Spinal cord (tissue), 10 donors: Measurements from ENCODE around the gene NR3C2. TPM values are rescaled to one million over a fixed set of nuclear protein-coding genes. Genes with fewer than 3 reads are reported as not detected.

Experiments
- DNase-seq, 6 donors: peaks; one replicate each; pipeline versions ENCODE4 v3.0.0 to v3.0.0-alpha.2; 2013 to 2015; ENCODE audit warnings: low spot score in 6 of 6, low read depth in 4 of 6
- H3K27ac ChIP-seq: one replicate; pipeline ENCODE4 v1.5.1; 2013; ENCODE audit warnings: low read depth, low read length, control low read depth
- H3K27me3 ChIP-seq: one replicate; pipeline ENCODE4 v1.6.1; 2013; ENCODE audit warnings: low read length; ENCODE audit not compliant: control insufficient read depth, insufficient read depth
- H3K36me3 ChIP-seq: one replicate; pipeline ENCODE4 v1.6.1; 2013; ENCODE audit warnings: low read length; ENCODE audit not compliant: control insufficient read depth, insufficient read depth
- H3K4me1 ChIP-seq: one replicate; pipeline ENCODE4 v1.6.1; 2013; ENCODE audit warnings: low read length; ENCODE audit not compliant: control insufficient read depth, insufficient read depth
- H3K4me3 ChIP-seq: one replicate; pipeline ENCODE4 v1.5.1; 2013; ENCODE audit warnings: low read depth, low read length, control low read depth
- H3K9me3 ChIP-seq: one replicate; pipeline ENCODE4 v1.6.1; 2013; ENCODE audit warnings: low read length; ENCODE audit not compliant: control insufficient read depth, insufficient read depth
- whole genome bisulfite sequencing: methylation state at CpG from one replicate; pipeline ENCODE4 v1.1.5; 2013; ENCODE audit warnings: missing lambda C conversion rate; ENCODE audit not compliant: insufficient coverage; 5-methylcytosine and 5-hydroxymethylcytosine counted together
- polyA plus RNA-seq, 2 donors: library from polyadenylated mRNA; unstranded; fragments of 120-200 nt; gene quantifications; one replicate each; pipeline ENCODE4 v1.2.1, GENCODE V29; 2013; ENCODE audit not compliant: insufficient read length in 2 of 2
- total RNA-seq, 2 donors: library from RNA; depleted of rRNA in 1 of 2; stranded (reverse); fragments of 120-200 nt in 1 of 2; fragments of >200 nt in 1 of 2; gene quantifications; one replicate each; pipeline versions ENCODE4 v1.2.3 to v1.2.4, GENCODE V29; 2013 to 2014
- donor health status: healthy.

Gene NR3C2
- total and polyA plus RNA-seq, 4 donors, result 9.2 to 27.0 (median 14.1) TPM

GRCh38 chr4:148353571-148353970 is 88.6 kb downstream of the NR3C2 start:
- H3K4me3 ChIP-seq, result no peak overlapping the region
- H3K36me3 ChIP-seq, result no peaks in the 10 kb centered on the region
- H3K27ac ChIP-seq, result no peak overlapping the region
- no peaks in the 10 kb centered on the region for H3K4me1 ChIP-seq
- no peak for DNase-seq
- no peaks in the 10 kb centered on the region for H3K9me3 ChIP-seq
- H3K27me3 ChIP-seq, result no peaks in the 10 kb centered on the region

GRCh38 chr4:148349153-148349552 is 93.1 kb downstream of the NR3C2 start:
- Histone ChIP-seq H3K4me1 (no peaks in the 10 kb centered on the region), H3K4me3 (no peak overlapping the region), H3K27ac (no peak overlapping the region), H3K9me3 (no peaks in the 10 kb centered on the region), H3K36me3 (no peaks in the 10 kb centered on the region), H3K27me3 (no peaks in the 10 kb centered on the region)
- DNase-seq, result no peak
- WGBS, result 60% methylated on average over 1 of the region's 2 CpGs

DNA sequence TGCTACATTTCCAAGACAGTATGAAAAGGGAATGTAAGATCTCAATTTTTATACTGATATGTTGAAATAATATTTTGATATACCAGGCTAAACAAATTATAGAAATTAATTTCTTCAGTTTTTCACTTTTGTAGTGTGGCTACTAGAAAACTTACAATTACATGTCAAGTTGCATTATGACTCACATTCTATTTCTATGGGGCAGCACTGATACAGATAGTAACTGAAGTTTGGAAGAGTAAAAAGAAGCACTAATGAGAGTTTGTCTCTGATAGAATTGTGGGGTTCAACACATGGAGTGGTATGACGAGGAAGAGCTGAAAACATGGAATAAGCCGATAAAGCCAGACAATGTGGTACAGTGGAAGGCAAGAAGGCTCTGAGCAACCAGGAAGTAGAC is 95.6 kb downstream of the NR3C2 start:
- WGBS, result 100% methylated on average over 2 of the region's 2 CpGs
- H3K9me3 ChIP-seq, result no peaks in the 10 kb centered on the region
- H3K4me1 ChIP-seq, result no peaks in the 10 kb centered on the region
- no peaks in the 10 kb centered on the region for H3K27me3 ChIP-seq
- H3K27ac ChIP-seq, result no peak overlapping the region
- H3K4me3 ChIP-seq, result no peak overlapping the region
- H3K36me3 ChIP-seq, result no peaks in the 10 kb centered on the region
- DNase-seq, result no peak

DNA sequence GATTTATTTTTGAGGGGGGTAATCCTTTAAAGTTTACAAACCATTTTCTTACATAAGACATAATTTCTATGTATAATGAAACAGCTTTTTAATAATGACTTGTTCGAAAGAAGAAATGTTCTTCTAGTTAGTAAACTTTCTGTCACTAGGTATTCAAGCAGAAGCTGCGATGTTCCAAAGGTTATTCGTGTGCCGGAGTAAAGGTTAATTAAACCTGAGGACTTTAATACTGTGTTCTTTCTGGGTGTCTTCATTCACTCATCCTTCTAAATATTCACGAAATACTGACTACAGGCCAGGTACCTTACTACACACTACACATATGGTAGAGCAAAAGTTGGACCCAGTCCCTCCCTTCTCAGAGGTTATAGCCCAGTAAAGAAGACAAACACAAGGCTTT is 96.7 kb downstream of the NR3C2 start:
- H3K36me3 ChIP-seq, result no peaks in the 10 kb centered on the region
- WGBS, result no CpG with 5 or more reads among the region's 5 CpGs
- H3K9me3 ChIP-seq, result no peaks in the 10 kb centered on the region
- no peaks in the 10 kb centered on the region for H3K27me3 ChIP-seq
- no peak overlapping the region for H3K4me3 ChIP-seq
- H3K27ac ChIP-seq, result no peak overlapping the region
- no peak for DNase-seq
- H3K4me1 ChIP-seq, result no peaks in the 10 kb centered on the region

GRCh38 chr4:148344941-148345340 is 97.3 kb downstream of the NR3C2 start:
- Histone ChIP-seq H3K4me3 (no peak overlapping the region), H3K27ac (no peak overlapping the region), H3K36me3 (no peaks in the 10 kb centered on the region), H3K27me3 (no peaks in the 10 kb centered on the region), H3K4me1 (no peaks in the 10 kb centered on the region), H3K9me3 (no peaks in the 10 kb centered on the region)
- WGBS, result no CpG with 5 or more reads among the region's 1 CpG
- peak in 1 of 6 donors; percentile 60 for DNase-seq

GRCh38 chr4:148344352-148344751 is 97.9 kb downstream of the NR3C2 start:
- H3K4me1 ChIP-seq, result no peaks in the 10 kb centered on the region
- H3K9me3 ChIP-seq, result no peaks in the 10 kb centered on the region
- no peak overlapping the region for H3K4me3 ChIP-seq
- H3K27me3 ChIP-seq, result no peaks in the 10 kb centered on the region
- no CpG with 5 or more reads among the region's 2 CpGs for WGBS
- H3K27ac ChIP-seq, result no peak overlapping the region
- H3K36me3 ChIP-seq, result no peaks in the 10 kb centered on the region
- peak in 2 of 6 donors; percentile 17 to 20 for DNase-seq

DNA sequence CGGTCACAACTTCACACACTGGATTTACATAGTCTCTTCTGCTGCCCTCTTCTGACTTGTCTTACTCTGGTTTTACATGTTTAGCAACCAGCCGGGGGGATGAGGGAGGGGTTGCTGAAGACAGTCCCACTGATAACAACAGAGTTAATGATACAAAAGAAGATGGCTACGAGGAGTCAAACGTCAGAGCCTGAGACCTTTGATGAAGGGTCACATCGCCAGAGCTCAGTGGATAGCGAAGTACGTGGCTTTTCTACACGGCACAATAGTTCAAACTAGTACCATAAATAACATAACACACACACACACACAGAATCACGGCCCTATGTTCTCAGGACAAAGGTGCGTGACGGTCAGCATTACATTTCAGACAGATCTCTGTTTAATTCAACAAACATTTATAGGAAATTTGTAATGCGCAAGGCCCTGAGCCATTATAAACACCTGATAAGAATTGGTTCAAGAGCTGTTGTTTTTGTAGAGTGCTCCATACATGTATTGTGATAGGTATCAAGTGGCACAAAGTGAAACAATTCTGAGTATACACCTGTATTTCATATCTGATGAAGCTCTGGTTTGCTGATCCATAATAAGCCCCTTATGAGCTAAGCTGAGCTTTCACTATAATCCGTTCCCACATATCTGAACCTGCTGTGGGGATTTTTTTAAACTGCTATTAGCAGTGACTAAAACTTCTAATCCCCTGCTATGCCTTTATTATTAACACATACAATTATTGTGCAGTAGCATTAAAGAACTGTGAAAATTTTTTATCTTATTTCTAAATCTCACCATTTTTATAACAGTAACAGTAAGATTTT is 100.0 kb downstream of the NR3C2 start:
- Histone ChIP-seq H3K27ac (no peak overlapping the region), H3K9me3 (no peaks in the 10 kb centered on the region), H3K4me1 (no peaks in the 10 kb centered on the region), H3K36me3 (no peaks in the 10 kb centered on the region), H3K4me3 (no peak overlapping the region), H3K27me3 (no peaks in the 10 kb centered on the region)
- no peak for DNase-seq
- WGBS, result 57% methylated on average over 7 of the region's 13 CpGs

DNA sequence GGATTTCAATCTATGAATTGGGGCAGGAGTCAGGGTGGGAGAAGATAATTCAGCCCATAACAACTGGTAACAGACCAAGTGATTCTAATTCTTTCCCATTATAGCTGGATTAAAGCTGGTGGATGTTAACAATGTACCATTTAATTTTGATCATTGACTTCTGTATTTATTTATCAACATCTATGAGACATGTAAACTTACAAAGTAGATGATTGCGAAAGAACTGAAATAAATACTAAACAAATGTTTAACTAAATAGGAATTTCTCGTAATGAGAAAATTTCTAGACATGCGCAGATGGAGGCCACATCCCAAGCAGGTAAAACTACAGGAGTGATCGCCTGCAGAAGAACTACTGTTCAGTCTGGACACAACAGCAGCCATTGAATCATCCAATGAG is 107.1 kb downstream of the NR3C2 start:
- WGBS, result 100% methylated on average over 2 of the region's 4 CpGs
- no peak for DNase-seq

DNA sequence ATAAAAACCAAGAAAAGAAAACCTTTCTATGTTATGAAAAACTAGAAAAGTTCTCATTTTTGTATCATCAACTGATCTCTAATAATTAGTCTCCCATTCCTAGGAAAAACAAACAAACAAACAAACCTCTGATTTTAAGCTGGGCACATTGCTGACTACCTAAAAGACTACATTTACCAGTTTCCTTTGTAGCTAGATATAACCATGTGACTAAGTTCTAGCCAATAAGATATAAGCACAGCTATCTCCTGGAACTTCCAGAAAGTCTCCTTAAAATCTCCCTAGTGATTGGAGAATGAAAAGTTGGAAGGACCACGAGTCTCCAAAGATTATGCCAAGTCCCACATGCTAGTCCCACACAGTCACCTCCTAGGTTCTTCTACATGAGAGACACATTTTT is 108.9 kb downstream of the NR3C2 start:
- no peaks in the 10 kb centered on the region for H3K27me3 ChIP-seq
- H3K4me1 ChIP-seq, result no peaks in the 10 kb centered on the region
- H3K9me3 ChIP-seq, result no peaks in the 10 kb centered on the region
- no peaks in the 10 kb centered on the region for H3K36me3 ChIP-seq
- H3K4me3 ChIP-seq, result no peak overlapping the region
- no peak overlapping the region for H3K27ac ChIP-seq
- no CpG with 5 or more reads among the region's 1 CpG for WGBS
- DNase-seq, result no peak

More for the DNA sequence above, 107.1 kb downstream of the NR3C2 start:
- no peaks in the 10 kb centered on the region for H3K27me3 ChIP-seq
- no peak overlapping the region for H3K4me3 ChIP-seq
- H3K27ac ChIP-seq, result no peak overlapping the region
- H3K36me3 ChIP-seq, result no peaks in the 10 kb centered on the region
- no peaks in the 10 kb centered on the region for H3K9me3 ChIP-seq
- H3K4me1 ChIP-seq, result no peaks in the 10 kb centered on the region

GRCh38 chr4:148332486-148332885 is 109.7 kb downstream of the NR3C2 start:
- H3K9me3 ChIP-seq, result no peaks in the 10 kb centered on the region
- no peak overlapping the region for H3K4me3 ChIP-seq
- H3K27me3 ChIP-seq, result no peaks in the 10 kb centered on the region
- H3K36me3 ChIP-seq, result no peaks in the 10 kb centered on the region
- no peaks in the 10 kb centered on the region for H3K4me1 ChIP-seq
- WGBS, result no CpG with 5 or more reads among the region's 2 CpGs
- DNase-seq, result no peak
- H3K27ac ChIP-seq, result no peak overlapping the region
